Lower leg skin (tissue), 4 donors: ENCODE data around the gene UTP14C. TPM values are rescaled to one million over a fixed set of nuclear protein-coding genes. Genes with fewer than 3 reads are reported as not detected.

Experiments used
- DNase-seq, 2 donors: peaks; one replicate each; pipeline ENCODE4 v3.0.0-alpha.2; 2019; ENCODE audit warnings: low spot score in 2 of 2
- H3K4me3 ChIP-seq: fragments of 200-600 bp; sonication (generic); 2 replicates; pipeline ENCODE4 v1.5.1; 2017; ENCODE audit warnings: mild to moderate bottlenecking, low read depth; ENCODE audit not compliant: poor library complexity, severe bottlenecking
- CTCF ChIP-seq, 3 donors: fragments of 450-650 bp; IDR thresholded peaks; one replicate each; pipeline ENCODE4 v1.5.1; 2016; ENCODE audit warnings: antibody characterized with exemption in 3 of 3, mild to moderate bottlenecking in 3 of 3, moderate library complexity in 2 of 3
- POLR2A ChIP-seq, 2 donors: fragments of 450-650 bp; IDR thresholded peaks; one replicate each; pipeline ENCODE4 v1.6.1; 2016 to 2017; ENCODE audit warnings: antibody characterized with exemption in 2 of 2, mild to moderate bottlenecking in 1 of 2, moderate library complexity in 1 of 2
- WGBS, 2 donors: methylation state at CpG; one replicate each; pipeline ENCODE4 v1.1.5; 2018; 5-methylcytosine and 5-hydroxymethylcytosine counted together
- intact Hi-C: fragments of 100-400 bp; cut with DNase I; formaldehyde crosslinking; loops from one replicate; pipeline ENCODE4 v1.15.0; 2023; ENCODE audit warnings: low total_unique reads
- total RNA-seq, 4 donors: library from RNA; depleted of rRNA; stranded (reverse); fragments of >200 nt; gene quantifications; one replicate each; pipeline ENCODE4 v1.1.0, GENCODE V29; 2016

UTP14C gene
- total RNA-seq, 4 donors from 2014 or later: 7.0 to 12.1 (median 9.3) TPM

- WGBS, 2 donors: 87 to 89% methylated on average over 13 of the region's 13 CpGs
- TF ChIP-seq POLR2A (IDR thresholded peaks at IDR 0.05) (no peak), CTCF (IDR thresholded peaks at IDR 0.05) (no peak)
- no peak overlapping the region for H3K4me3 ChIP-seq
- intact Hi-C loops: no loop called here
- no peak for DNase-seq
Observed at GRCh38 chr13:52005841-52006522, 18.5 kb upstream of the UTP14C start.

- H3K4me3 ChIP-seq: no peak overlapping the region
- no peak for TF ChIP-seq POLR2A (IDR thresholded peaks at IDR 0.05)
- no peak for TF ChIP-seq CTCF (IDR thresholded peaks at IDR 0.05)
- intact Hi-C loops: no loop called here
- 88 to 90% methylated on average over 8 of the region's 8 CpGs for WGBS, 2 donors
- no peak for DNase-seq
Observed at GRCh38 chr13:52006523-52007245, 17.8 kb upstream of the UTP14C start.

GRCh38 chr13:52009946-52010345 is 14.5 kb upstream of the UTP14C start:
- WGBS, 2 donors: 67 to 69% methylated on average over 6 of the region's 6 CpGs
- no peak for DNase-seq
- TF ChIP-seq CTCF (IDR thresholded peaks at IDR 0.05) (no peak), POLR2A (IDR thresholded peaks at IDR 0.05) (no peak)
- no peak overlapping the region for H3K4me3 ChIP-seq
- intact Hi-C loops: no loop called here

GRCh38 chr13:52010890-52011631 is 13.4 kb upstream of the UTP14C start, which contains the start of gene ATP7B:
TSS of gene ATP7B (minus strand) at chr13:52011450. CDS start at chr13:52011337, 113 bp downstream.
- no peak for TF ChIP-seq POLR2A (IDR thresholded peaks at IDR 0.05)
- no peak for TF ChIP-seq CTCF (IDR thresholded peaks at IDR 0.05)
- DNase-seq: peak in 1 of 2 donors; percentile 90
- intact Hi-C loops: no loop called here
- WGBS, 2 donors: 6 to 16% methylated on average over 20 to 26 of the region's 46 CpGs
- H3K4me3 ChIP-seq: peak within 1 kb of the TSS; percentile 80

- WGBS, 2 donors: 0% methylated on average over 38 to 74 of the region's 82 CpGs
- H3K4me3 ChIP-seq: peak within 1 kb of the TSS; percentile 80
- intact Hi-C loops: no loop called here
- TF ChIP-seq POLR2A (IDR thresholded peaks at IDR 0.05) (peak in 1 of 2 donors; percentile 7), CTCF (IDR thresholded peaks at IDR 0.05) (no peak)
- DNase-seq: peak; percentile 99 to 100
Observed at GRCh38 chr13:52011632-52012511, 12.6 kb upstream of the UTP14C start, which contains the start of gene ALG11. TSS of gene ALG11 (plus strand) at chr13:52012398. CDS start at chr13:52012419, 21 bp downstream.
